Measurements from ENCODE around the gene OR10A3.

DNA sequence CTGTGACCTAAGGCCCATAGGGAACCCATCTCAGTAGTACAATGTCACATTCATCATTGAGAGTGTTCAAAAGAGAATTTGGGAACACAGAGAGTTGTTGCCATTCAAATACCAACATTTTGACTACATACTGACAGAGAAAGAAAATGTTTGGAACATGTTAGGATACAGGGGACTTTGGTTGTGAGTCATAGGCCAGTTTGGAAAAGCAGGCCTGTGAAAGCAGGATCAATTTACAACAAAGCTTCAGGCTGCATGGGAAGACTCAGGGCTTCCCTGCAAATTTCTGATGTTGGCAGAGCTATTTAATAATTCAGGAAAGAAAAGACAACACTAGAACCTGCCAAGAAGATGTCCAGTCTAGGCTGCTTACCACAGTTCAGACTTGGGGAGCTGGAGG, 23.4 kb upstream of the OR10A3 start:
- TF ChIP-seq CTCF (IDR thresholded peaks at IDR 0.05): no peak
- no peak for TF ChIP-seq POLR2A (IDR thresholded peaks at IDR 0.05)
